Muscle of back (tissue), 13 donors: Measurements from ENCODE around the gene SIRT3. TPM values are rescaled to one million over a fixed set of nuclear protein-coding genes. Genes with fewer than 3 reads are reported as not detected.
A peak's percentile ranks its signal among the peaks of the same experiment; 100 is the strongest.

Experiments used
- DNase-seq, 3 donors: peaks; one replicate each; pipeline versions ENCODE4 v3.0.0 to v3.0.0-alpha.2; 2013
- long read RNA-seq, 9 donors: transcript quantifications; one replicate each; lab custom pipeline, GENCODE V29; 2026
- polyA plus RNA-seq, 10 donors: library from polyadenylated mRNA; unstranded; fragments of 120-200 nt; gene quantifications; one replicate each; pipeline ENCODE4 v1.2.1, GENCODE V29; 2013; ENCODE audit not compliant: insufficient read length in 10 of 10

Gene SIRT3
- 10 to 100 TPM; 17.8 to 26.1 (median 19.9) TPM for polyA plus RNA-seq
- long read RNA-seq, donor 1, partial matches to known transcripts: 0 of 1 reads
- long read RNA-seq, donor 1, other reads (novel, unspliced or antisense): 0 of 1 reads
- long read RNA-seq, donor 2, partial matches to known transcripts: 0 of 1 reads
- long read RNA-seq, donor 2, other reads (novel, unspliced or antisense): 0 of 1 reads
- long read RNA-seq, donor 3: 0 reads
- long read RNA-seq, donor 4, partial matches to known transcripts: 0 of 1 reads
- long read RNA-seq, donor 4, other reads (novel, unspliced or antisense): 0 of 1 reads
- long read RNA-seq, donor 5, partial matches to known transcripts: 0 of 4 reads
- long read RNA-seq, donor 5, other reads (novel, unspliced or antisense): 0 of 4 reads
- long read RNA-seq, donor 6, partial matches to known transcripts: 0 of 1 reads
- long read RNA-seq, donor 6, other reads (novel, unspliced or antisense): 0 of 1 reads
- long read RNA-seq, donor 7: 0 reads
- long read RNA-seq, donor 8, partial matches to known transcripts: 0 of 1 reads
- long read RNA-seq, donor 8, other reads (novel, unspliced or antisense): 0 of 1 reads
- long read RNA-seq, donor 9: 0 reads

DNA sequence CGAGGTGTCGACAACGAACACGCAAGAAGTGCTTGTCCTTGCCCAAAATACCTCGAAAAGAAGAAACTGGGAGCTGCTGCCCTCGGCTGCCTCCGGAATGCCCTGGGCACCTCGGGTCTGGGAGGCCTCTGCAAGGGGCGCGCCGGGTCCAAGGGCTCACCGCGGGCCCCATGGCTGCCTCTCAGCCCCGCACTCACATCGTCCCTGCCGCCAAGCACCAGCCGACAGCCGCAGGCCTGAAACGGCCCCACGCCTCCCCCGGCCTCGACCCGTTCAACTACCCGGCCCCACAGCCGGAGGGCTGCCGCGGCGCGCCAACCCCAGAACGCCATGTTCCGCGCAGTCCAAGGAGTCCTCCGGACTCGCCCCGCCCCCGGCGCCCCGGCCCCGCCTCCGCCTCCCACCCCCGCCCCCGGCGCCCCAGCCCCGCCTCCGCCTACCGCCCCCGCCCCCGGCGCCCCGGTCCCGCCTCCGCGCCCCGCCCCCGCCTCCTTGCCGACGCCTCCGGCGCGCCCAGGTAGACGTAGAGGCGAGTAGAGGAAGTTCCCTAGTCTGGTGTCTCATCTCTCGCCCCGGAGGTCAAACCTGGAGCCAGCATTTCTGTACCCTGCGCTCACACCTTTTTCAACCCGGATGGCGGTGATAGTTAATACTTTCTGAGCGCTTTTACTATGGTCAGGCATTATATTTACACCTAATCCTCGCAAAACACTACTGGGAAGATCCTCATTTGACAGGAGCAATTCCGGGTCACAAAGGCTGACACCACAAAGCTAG, at the start of gene SIRT3:
Gene SIRT3, minus strand, starts transcription at position 346 of the 777 bp plus-strand sequence. Its CDS starts 14 bp downstream, at position 332.
- DNase-seq: peak; percentile 79 to 87 (median 85)

DNA sequence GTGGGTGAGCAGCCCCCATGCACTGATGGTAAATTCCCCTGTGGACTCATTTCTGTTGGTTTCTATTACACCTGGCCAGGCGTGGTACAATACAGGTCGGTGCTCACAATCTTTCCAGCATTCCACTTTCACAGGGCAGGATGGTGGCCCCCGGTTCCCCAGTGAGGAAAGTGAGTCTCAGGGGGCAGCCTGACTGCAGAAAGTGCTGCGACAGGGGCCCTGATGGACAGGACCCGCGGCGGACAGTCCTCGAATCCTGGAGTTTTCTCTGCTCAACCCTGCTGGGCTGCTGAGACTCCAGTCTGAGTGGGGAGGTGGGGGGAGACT, 49.7 kb upstream of the SIRT3 start:
- DNase-seq: no peak

DNA sequence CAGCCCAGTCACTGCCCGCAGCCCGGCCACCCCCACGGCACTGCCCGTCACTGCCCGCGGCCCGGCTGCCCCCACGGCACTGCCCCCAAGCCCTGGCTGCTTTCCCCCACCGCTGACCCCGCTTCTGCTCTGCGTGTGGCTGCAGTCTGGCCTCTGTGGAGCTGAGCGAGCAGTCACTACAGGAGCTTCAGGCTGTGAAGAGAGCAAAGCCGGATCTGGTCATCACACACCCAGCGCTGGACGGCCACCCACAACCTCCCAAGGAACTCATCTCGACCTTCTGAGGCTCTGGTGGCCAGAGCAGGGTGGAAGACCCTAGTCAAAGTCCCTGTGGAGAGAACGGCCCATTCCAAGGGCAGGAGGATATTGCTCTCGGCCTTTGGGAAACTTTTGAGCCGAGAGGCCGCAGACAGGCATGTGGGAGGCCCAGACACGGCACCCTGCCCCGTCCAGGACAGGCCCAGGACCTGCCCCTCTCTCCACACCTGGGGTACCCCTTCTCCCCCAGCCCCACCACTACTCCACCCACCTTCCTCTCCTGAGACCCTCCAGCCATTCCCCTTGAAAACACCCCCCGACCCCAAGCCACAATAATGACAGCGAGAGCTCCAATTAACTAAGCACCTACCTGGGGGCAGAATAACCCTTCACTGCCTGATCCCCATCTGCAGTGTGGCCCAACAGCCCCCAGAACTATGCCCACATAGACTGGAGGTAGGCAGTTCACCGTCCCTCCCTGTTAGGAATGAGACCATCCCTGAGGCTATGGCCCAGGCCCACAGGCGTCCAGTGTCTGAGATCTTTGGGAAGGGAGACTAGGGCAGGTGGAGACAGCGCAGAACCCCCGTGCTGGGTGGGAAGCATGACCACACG, 49.1 kb upstream of the SIRT3 start:
- no peak for DNase-seq

DNA sequence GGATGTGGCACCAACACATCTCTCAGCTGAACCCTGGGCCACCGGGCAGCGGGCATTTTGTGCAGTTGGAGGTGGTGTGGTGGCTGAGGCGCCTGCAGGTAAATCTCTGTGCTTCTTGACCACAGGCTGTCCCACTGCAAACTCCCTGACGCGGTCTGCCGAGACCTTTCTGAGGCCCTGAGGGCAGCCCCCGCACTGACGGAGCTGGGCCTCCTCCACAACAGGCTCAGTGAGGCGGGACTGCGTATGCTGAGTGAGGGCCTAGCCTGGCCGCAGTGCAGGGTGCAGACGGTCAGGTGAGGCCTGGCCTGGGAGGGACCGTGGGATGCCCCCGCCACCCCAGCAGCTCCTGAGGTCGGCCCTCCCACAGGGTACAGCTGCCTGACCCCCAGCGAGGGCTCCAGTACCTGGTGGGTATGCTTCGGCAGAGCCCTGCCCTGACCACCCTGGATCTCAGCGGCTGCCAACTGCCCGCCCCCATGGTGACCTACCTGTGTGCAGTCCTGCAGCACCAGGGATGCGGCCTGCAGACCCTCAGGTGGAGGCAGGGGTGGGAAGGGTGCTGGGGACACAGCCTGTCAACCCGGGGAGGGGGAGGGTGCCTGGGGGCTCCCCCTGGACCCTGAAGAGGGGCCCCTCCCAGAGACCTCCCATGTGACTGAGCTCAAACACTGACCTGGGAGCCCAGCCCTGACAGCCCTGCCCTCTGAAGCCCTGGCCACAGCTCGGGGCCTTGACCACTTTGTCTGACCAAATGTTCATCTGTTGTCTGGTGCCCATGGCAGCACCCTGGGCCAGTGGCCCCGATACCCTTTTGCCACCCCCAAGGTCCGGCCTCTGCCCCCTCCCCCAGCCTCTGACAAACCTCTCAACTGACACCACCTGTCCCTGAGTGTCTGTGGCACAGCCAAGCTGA, 48.2 kb upstream of the SIRT3 start:
- DNase-seq: no peak

DNA sequence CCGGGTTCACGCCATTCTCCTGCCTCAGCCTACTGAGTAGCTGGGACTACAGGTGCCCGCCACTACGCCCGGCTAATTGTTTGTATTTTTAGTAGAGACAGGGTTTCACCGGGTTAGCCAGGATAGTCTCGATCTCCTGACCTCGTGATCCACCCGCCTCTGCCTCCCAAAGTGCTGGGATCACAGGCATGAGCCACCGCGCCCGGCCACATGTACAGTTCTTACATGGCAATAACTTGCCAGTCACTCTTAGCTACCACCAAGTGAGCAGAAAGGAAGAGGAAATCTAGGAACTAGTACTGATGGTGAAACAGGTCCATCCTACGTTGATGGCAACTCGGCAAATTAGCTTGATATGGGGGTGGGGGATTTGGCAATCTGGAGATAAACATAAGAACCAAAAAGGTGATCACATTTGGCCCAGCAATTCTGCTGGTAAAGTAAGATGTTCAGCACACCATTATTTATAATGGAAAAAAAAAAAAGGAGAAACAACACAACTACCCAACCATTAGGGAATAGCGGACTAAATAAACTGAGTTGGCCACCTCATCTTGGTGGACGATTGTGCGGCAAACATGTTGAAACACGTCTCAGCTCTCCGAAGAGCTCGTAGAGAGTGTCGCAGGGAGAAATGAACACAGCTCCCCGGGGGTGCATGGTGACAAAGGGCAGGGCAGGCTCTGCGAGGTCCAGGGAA, 47.4 kb upstream of the SIRT3 start:
- no peak for DNase-seq

DNA sequence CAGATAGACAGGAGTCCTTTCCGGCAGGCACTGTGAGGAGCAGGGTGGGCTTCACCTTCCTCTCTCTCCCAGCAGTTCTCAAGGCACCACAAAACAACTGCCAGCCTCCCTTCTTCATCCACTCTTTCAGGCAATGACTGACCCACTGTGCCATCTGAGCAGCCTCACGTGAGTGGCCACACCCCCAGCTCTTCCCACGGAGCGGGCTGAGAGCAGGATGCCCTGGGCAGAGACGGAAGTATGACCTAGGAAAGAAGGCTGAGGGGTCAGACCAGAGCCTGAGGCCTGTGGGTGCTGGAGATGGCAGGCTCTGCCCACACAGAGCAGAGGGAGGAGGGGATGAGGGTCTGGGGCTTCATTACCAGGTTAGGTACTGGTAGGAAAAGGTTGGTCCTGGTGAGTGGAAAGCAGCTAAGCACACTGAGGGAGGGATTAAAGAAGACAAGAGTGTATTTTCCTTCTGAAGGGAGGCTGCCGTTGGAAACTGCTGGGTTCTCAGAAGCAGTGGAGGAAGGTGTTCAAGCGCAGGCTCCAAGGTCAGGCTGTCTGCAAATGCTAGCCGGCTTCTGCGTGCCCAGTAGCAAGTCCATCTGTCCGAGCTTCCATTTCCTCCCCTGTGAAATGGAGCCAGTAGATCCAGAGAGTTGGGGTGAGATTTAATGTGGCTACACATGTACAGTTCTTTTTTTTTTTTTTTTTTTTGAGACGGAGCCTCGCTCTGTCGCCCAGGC, 46.7 kb upstream of the SIRT3 start:
- no peak for DNase-seq

DNA sequence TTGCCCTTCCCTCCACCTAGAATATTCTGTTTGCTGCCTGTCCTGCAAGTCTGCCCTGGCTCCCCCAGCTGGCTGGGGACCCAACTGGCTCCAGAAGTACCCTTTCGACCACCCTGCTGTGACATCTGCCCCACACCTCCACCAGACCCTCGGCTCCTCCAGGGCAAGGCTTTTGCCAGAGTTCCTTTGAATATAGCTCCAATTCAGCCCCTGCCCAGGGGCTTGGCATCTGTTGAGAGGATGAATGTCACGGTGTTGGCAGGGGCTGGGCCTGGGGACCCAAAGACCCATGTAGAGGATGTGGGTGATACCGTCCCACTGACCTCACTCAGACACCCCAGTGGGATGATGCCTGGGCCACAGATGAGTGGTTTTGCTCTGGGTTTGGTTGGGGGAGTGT, 46.0 kb upstream of the SIRT3 start:
- no peak for DNase-seq

DNA sequence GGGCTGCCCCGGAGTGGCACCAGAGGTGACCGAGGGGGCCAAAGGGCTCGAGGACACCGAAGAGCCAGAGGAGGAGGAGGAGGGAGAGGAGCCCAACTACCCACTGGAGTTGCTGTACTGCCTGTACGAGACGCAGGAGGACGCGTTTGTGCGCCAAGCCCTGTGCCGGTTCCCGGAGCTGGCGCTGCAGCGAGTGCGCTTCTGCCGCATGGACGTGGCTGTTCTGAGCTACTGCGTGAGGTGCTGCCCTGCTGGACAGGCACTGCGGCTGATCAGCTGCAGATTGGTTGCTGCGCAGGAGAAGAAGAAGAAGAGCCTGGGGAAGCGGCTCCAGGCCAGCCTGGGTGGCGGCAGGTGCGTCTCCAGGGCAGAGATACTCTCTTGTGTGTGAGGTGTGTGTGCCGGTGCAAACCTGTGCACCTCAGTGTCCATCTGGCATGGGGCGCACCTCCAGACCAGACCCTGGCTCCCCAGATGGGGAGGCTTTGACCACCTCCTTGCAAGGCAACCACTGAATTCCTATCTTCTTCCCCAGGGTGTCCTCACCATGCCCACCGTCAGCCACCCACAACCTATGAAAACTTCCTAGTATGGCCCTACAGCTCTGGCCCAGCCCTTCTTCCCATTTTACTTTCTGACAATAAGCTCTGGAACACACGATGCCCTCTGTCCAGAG, 45.5 kb upstream of the SIRT3 start:
- no peak for DNase-seq

DNA sequence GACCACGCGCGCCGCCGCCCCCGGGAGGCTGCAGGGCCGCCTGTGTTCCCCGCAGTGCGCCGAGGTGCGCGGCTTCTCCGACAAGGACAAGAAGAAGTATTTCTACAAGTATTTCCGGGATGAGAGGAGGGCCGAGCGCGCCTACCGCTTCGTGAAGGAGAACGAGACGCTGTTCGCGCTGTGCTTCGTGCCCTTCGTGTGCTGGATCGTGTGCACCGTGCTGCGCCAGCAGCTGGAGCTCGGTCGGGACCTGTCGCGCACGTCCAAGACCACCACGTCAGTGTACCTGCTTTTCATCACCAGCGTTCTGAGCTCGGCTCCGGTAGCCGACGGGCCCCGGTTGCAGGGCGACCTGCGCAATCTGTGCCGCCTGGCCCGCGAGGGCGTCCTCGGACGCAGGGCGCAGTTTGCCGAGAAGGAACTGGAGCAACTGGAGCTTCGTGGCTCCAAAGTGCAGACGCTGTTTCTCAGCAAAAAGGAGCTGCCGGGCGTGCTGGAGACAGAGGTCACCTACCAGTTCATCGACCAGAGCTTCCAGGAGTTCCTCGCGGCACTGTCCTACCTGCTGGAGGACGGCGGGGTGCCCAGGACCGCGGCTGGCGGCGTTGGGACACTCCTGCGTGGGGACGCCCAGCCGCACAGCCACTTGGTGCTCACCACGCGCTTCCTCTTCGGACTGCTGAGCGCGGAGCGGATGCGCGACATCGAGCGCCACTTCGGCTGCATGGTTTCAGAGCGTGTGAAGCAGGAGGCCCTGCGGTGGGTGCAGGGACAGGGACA, 44.8 kb upstream of the SIRT3 start:
- no peak for DNase-seq

DNA sequence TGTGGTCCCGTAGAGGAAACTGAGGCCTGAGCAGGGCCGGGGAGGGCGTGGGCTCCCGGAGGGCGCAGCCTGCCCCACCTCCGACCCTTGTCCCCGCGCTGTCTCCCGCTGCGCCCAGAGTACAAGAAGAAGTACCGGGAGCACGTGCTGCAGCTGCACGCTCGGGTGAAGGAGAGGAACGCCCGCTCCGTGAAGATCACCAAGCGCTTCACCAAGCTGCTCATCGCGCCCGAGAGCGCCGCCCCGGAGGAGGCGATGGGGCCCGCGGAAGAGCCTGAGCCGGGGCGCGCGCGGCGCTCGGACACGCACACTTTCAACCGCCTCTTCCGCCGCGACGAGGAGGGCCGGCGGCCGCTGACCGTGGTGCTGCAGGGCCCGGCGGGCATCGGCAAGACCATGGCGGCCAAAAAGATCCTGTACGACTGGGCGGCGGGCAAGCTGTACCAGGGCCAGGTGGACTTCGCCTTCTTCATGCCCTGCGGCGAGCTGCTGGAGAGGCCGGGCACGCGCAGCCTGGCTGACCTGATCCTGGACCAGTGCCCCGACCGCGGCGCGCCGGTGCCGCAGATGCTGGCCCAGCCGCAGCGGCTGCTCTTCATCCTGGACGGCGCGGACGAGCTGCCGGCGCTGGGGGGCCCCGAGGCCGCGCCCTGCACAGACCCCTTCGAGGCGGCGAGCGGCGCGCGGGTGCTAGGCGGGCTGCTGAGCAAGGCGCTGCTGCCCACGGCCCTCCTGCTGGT, 44.0 kb upstream of the SIRT3 start:
- DNase-seq: no peak

DNA sequence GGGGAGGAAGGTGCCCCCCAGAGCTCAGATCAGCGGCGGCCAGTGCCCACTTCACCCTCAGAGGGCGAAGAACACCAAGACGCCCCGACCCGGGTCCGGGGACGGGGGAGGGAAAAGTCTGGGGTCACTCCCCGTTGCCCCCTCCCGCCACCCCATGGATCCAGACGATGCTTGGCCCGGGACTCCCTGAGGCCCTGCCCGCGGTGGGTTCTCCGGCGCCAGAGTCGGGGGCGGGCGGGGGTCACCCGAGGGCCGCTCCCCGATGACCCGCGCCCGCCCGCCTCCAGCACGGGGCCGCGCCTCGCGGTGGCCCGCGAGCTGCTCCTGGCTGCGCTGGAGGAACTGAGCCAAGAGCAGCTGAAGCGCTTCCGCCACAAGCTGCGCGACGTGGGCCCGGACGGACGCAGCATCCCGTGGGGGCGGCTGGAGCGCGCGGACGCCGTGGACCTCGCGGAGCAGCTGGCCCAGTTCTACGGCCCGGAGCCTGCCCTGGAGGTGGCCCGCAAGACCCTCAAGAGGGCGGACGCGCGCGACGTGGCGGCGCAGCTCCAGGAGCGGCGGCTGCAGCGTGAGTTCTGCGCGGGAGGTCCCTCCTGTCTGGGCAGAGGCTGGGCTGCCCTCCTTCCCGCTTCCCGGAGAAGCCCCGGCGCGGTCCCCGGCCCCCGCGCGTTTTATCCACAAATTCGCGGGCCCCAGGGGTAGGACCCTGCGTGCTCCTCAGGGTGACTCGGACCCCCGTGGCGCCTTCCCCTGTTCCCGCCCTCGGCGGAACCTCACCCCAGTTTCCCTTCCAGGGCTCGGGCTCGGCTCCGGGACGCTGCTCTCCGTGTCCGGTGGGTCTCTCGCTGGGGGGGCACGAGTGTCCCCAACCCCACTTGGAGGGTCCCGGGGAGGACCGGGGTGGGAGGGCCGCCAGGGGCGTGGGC, 43.2 kb upstream of the SIRT3 start:
- DNase-seq: no peak

DNA sequence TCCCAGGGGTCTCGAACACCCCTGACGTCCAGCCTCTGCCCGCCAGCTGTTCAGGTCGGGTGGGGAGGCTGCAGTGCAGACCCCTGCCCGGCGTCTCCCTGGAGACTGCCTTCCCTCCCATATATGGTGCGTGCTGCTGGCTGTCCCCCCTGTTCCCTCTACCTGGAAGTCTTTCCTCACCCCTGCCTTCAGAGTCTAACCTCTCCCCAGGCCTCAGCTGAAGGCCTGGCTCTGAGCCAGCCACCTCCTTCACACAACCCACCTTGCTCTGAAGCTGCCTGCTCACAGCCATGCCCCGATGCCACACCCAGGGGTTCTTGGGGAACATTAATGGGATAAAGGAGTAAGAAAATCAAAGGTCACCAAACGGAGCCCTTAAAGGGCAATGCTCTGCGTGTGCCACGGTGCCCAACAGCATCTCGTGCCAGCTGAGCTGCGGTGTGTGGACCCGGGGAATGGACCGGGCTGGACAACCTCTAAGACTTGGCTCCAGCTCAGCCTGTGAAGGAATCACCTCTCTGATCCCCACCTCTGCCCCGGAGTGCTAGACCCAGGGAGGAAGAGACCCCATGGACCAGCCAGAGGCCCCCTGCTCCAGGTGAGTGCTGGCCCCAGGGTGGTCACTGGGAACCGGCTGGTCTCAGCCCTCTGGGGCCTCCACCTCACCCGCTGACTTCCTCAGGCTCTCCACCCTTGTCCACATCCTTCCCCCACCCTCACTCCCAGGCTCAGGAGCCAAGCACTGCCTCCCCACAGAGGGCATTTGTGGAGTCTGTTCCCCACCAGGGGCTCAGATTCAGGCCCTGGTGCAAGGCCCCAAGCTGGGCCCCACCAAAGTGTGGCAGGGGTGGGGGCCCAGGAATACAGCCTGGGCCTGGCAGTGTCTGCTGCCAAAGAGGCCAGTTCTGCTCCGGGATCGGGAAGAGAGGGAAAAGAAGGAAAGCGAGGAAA, 42.1 kb upstream of the SIRT3 start, which contains the start of gene NLRP6:
Gene NLRP6, plus strand, starts transcription at position 407 of the 951 bp plus-strand sequence. Its CDS starts 163 bp downstream, at position 570.
- no peak for DNase-seq

DNA sequence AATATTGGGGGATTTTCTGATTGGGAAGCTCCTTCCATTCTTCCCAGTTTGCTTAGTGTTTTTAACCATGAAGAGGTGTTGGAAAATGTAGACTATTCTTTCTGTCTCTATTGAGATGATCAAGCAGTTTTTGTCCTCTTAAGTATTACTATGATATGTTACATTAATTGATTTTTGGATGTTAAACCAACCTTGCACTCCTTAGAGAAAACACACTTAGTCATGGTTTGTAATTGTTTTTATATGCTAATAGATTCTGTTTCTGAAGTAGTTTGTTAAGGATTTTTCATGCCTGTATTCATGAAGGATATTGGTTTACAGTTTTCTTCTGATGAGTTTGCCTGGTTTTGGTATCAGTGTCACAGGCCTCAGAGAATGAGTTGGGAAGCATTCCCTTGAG, 40.1 kb upstream of the SIRT3 start:
- DNase-seq: no peak

DNA sequence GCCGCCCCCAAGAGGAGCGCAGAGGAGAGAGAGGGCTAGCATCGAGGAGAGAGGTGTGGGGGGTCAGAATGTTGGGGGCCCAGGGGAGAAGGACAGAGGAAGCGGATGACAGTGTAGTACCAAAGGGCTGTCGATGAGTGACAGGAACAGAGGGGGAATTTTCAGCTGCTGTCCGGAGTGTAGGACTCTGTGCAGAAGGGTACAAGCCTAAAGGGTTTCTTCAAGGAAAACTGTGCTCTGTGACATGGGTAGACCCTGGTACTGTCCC, 36.7 kb upstream of the SIRT3 start:
- DNase-seq: no peak
